ENCODE data around the gene PLA2G2F.

- TF ChIP-seq NFRKB (IDR thresholded peaks at IDR 0.05), result no peak
- TF ChIP-seq SP1 (IDR thresholded peaks at IDR 0.05), result no peak
- TF ChIP-seq FOXM1 (IDR thresholded peaks at IDR 0.05; ENCODE audit: borderline replicate concordance), result no peak
- no peak for TF ChIP-seq SUZ12 (IDR thresholded peaks at IDR 0.05)
- no peak for TF ChIP-seq FOXK2 (IDR thresholded peaks at IDR 0.05)
- no peak for TF ChIP-seq CTBP1 (IDR thresholded peaks at IDR 0.05; ENCODE audit: borderline replicate concordance)
- no peak for TF ChIP-seq BHLHE40 (IDR thresholded peaks at IDR 0.05; ENCODE audit: borderline replicate concordance)
- no peak for TF ChIP-seq FOXA1 (IDR thresholded peaks at IDR 0.05)
- TF ChIP-seq PKNOX1 (IDR thresholded peaks at IDR 0.05), result no peak
- no peak for TF ChIP-seq L3MBTL2 (conservative IDR thresholded peaks at IDR 0.05)
Measured at GRCh38 chr1:20093940-20094391, 45.2 kb upstream of the PLA2G2F start.

All from HEK293T (cell line).